H1 (cell line): ENCODE results near the gene MRRF. TPM values are rescaled to one million over a fixed set of nuclear protein-coding genes. Genes with fewer than 3 reads are reported as not detected.

Experiments
- polyA plus RNA-seq, 7 experiments: library from polyadenylated mRNA; depleted of rRNA in 3 of 7; stranded (reverse) in 5 of 7; unstranded in 2 of 7; fragments of >200 nt in 5 of 7; fragments of 200-250 nt in 2 of 7; gene quantifications; 1 replicate in 5 of 7; 2 replicates in 1 of 7; 4 replicates in 1 of 7; pipeline versions ENCODE4 v1.2.1 to v1.2.3, GENCODE V29; 2011 to 2013; ENCODE audit warnings: missing spikeins in 2 of 7, mixed read lengths in 2 of 7
- total RNA-seq: library from RNA; stranded (reverse); fragmentation: NEBNext Ultra II Directional; extraction: Animal tissue kit (Norgen Biotek cat#: 25700); gene quantifications from 2 replicates; pipeline ENCODE4 v1.2.1, GENCODE V29; 2021
- TF ChIP-seq, protein P1 (sequence below): fragments of 300-600 bp; sonication (generic); IDR thresholded peaks from 2 replicates; pipeline ENCODE4 v1.7.1; 2012; ENCODE audit warnings: low read length, moderate library complexity, mild to moderate bottlenecking, inconsistent platforms; ENCODE audit not compliant: insufficient replicate concordance

The MRRF gene
- total and polyA plus RNA-seq, 2 of the 8 experiments (the other 6 are each of a cell fraction or from before 2014, with no cell fraction given): 29.4 to 47.8 TPM

GRCh38 chr9:122297512-122297911 lies 32.8 kb downstream of the MRRF start (continued):
- TF ChIP-seq, protein P1, sequence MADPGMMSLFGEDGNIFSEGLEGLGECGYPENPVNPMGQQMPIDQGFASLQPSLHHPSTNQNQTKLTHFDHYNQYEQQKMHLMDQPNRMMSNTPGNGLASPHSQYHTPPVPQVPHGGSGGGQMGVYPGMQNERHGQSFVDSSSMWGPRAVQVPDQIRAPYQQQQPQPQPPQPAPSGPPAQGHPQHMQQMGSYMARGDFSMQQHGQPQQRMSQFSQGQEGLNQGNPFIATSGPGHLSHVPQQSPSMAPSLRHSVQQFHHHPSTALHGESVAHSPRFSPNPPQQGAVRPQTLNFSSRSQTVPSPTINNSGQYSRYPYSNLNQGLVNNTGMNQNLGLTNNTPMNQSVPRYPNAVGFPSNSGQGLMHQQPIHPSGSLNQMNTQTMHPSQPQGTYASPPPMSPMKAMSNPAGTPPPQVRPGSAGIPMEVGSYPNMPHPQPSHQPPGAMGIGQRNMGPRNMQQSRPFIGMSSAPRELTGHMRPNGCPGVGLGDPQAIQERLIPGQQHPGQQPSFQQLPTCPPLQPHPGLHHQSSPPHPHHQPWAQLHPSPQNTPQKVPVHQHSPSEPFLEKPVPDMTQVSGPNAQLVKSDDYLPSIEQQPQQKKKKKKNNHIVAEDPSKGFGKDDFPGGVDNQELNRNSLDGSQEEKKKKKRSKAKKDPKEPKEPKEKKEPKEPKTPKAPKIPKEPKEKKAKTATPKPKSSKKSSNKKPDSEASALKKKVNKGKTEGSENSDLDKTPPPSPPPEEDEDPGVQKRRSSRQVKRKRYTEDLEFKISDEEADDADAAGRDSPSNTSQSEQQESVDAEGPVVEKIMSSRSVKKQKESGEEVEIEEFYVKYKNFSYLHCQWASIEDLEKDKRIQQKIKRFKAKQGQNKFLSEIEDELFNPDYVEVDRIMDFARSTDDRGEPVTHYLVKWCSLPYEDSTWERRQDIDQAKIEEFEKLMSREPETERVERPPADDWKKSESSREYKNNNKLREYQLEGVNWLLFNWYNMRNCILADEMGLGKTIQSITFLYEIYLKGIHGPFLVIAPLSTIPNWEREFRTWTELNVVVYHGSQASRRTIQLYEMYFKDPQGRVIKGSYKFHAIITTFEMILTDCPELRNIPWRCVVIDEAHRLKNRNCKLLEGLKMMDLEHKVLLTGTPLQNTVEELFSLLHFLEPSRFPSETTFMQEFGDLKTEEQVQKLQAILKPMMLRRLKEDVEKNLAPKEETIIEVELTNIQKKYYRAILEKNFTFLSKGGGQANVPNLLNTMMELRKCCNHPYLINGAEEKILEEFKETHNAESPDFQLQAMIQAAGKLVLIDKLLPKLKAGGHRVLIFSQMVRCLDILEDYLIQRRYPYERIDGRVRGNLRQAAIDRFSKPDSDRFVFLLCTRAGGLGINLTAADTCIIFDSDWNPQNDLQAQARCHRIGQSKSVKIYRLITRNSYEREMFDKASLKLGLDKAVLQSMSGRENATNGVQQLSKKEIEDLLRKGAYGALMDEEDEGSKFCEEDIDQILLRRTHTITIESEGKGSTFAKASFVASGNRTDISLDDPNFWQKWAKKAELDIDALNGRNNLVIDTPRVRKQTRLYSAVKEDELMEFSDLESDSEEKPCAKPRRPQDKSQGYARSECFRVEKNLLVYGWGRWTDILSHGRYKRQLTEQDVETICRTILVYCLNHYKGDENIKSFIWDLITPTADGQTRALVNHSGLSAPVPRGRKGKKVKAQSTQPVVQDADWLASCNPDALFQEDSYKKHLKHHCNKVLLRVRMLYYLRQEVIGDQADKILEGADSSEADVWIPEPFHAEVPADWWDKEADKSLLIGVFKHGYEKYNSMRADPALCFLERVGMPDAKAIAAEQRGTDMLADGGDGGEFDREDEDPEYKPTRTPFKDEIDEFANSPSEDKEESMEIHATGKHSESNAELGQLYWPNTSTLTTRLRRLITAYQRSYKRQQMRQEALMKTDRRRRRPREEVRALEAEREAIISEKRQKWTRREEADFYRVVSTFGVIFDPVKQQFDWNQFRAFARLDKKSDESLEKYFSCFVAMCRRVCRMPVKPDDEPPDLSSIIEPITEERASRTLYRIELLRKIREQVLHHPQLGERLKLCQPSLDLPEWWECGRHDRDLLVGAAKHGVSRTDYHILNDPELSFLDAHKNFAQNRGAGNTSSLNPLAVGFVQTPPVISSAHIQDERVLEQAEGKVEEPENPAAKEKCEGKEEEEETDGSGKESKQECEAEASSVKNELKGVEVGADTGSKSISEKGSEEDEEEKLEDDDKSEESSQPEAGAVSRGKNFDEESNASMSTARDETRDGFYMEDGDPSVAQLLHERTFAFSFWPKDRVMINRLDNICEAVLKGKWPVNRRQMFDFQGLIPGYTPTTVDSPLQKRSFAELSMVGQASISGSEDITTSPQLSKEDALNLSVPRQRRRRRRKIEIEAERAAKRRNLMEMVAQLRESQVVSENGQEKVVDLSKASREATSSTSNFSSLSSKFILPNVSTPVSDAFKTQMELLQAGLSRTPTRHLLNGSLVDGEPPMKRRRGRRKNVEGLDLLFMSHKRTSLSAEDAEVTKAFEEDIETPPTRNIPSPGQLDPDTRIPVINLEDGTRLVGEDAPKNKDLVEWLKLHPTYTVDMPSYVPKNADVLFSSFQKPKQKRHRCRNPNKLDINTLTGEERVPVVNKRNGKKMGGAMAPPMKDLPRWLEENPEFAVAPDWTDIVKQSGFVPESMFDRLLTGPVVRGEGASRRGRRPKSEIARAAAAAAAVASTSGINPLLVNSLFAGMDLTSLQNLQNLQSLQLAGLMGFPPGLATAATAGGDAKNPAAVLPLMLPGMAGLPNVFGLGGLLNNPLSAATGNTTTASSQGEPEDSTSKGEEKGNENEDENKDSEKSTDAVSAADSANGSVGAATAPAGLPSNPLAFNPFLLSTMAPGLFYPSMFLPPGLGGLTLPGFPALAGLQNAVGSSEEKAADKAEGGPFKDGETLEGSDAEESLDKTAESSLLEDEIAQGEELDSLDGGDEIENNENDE: no peak
